IPS DF 6.9 (cell line): ENCODE measurements around the gene TPM2.

Experiments
- DNase-seq: peaks from one replicate; pipeline ENCODE4 v3.0.0-alpha.2; 2013; ENCODE audit warnings: low read depth, low spot score
- H3K27ac ChIP-seq: one replicate; pipeline ENCODE4 v1.5.1; 2013; ENCODE audit warnings: low read length, control low read depth
- H3K27me3 ChIP-seq: 2 replicates; pipeline ENCODE4 v1.6.1; 2013; ENCODE audit warnings: mild to moderate bottlenecking, low read length; ENCODE audit not compliant: control insufficient read depth, insufficient read depth
- H3K36me3 ChIP-seq: 2 replicates; pipeline ENCODE4 v1.6.1; 2013; ENCODE audit warnings: low read length; ENCODE audit not compliant: control insufficient read depth, insufficient read depth
- H3K4me1 ChIP-seq: 2 replicates; pipeline ENCODE4 v1.6.1; 2013; ENCODE audit warnings: low read length; ENCODE audit not compliant: control insufficient read depth, insufficient read depth
- H3K4me3 ChIP-seq: 2 replicates; pipeline ENCODE4 v1.5.1; 2013; ENCODE audit warnings: mild to moderate bottlenecking, low read length
- H3K9me3 ChIP-seq: 2 replicates; pipeline ENCODE4 v1.6.1; 2013; ENCODE audit warnings: low read length, inconsistent platforms; ENCODE audit not compliant: control insufficient read depth, insufficient read depth
- WGBS: extraction: QIAGEN DNeasy Blood & Tissue Kit; methylation state at CpG from one replicate; pipeline ENCODE4 v1.1.7; 2013; ENCODE audit warnings: mixed read lengths, missing lambda C conversion rate; ENCODE audit not compliant: insufficient read length, insufficient coverage; 5-methylcytosine and 5-hydroxymethylcytosine counted together

The TPM2 gene

DNA sequence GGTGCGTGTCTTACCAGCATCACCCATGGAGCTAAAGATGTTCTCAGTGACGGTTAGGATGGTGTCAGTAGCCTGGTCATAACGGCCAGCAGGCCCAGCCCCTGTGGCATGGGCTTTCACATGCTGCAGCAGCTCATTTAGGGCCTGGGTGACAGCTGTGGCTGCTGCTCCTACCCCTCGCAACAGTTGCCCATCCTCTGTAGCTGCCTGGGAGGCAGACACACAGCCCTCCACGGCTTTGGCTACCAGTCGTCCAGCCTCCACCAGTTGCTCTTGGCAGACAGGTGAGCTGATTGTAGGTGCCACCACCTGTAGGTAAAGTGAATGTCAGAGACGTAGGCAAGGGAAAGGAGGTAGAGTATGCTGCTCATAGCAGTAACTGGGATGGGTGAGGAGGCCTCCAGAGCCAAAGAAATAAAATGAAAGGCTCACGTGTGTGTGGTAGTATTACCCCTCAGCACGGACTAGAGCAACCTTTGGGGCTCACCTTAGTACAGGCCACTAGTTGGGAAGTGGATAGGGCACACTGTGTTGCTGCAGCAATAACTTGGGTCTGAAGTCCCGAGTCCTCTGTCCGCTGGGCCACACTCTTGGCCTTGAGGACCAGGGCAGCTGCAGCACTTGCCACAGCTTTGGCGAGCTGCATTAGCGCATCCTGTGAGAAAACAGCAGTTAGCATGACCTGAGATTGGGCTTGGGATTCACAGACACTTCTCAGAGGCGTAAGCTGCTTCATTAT, 27.6 kb upstream of the TPM2 start:
- no CpG with 5 or more reads among the region's 14 CpGs for WGBS
- no peaks in the 10 kb centered on the region; the same call in 1 of the 2 replicates for H3K4me1 ChIP-seq
- no peak overlapping the region for H3K4me3 ChIP-seq
- H3K27me3 ChIP-seq: no peaks in the 10 kb centered on the region
- no peak overlapping the region for H3K27ac ChIP-seq
- peaks cover 51% of the 10 kb centered on the region for H3K36me3 ChIP-seq
- no peak for DNase-seq
- H3K9me3 ChIP-seq: no peaks in the 10 kb centered on the region

DNA sequence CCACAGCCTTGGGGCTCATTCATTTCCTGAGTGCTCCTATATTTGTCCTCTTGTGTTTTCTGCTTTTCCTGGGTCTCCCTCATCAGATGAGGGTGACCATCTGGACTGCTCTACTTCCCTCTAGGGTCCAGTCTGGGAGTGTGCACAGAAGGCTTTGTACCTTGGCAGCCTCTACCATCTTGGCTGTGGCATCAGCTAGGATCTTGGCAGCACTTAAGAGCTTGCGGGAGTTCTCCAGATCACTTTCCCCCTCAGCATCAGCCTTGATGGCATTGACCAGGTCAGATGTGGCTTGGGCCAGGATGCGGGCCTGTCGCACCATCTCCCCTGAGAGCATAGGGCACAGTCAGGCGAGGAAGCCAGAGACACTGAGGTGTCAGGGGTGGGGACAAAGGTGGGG, 26.5 kb upstream of the TPM2 start:
- no CpG with 5 or more reads among the region's 4 CpGs for WGBS
- Histone ChIP-seq H3K9me3 (no peaks in the 10 kb centered on the region), H3K4me1 (no peaks in the 10 kb centered on the region; the same call in 1 of the 2 replicates), H3K27ac (no peak overlapping the region), H3K4me3 (no peak overlapping the region), H3K36me3 (peaks cover 50% of the 10 kb centered on the region), H3K27me3 (no peaks in the 10 kb centered on the region)
- no peak for DNase-seq

DNA sequence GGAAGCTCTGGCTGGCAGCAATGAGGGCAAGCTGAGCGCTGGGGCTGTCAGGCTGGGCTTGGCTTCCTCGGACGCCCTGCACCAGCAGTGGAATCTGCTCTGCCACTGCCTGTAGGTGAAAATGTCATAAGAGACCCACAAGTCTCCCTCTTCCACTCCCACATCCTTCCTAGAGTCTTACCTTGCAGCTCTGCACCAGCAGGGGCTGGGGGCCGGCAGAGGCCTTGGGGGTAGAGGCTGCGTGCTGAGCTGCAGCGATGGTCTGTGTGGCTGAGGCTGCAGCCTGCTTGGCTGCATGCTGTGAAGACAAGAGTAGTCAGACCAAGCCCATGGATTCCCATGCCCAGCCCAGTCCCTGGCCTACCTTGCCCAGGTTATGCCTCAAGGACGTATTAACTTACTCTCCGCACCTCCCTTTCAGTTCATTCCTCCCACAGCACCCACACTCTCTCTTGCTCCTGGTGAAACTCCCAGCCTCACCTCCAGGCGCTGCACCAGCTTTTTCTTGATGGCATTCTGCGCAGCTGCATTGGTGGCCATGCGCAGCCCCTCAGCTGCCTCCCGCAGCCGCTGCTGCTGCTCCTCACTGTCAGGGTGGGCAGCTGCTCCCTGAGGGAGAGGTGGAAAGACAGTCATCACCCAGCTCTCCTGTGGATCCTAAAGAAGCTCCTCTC, 25.0 kb upstream of the TPM2 start:
- WGBS: no CpG with 5 or more reads among the region's 13 CpGs
- H3K9me3 ChIP-seq: no peaks in the 10 kb centered on the region
- H3K4me3 ChIP-seq: no peak overlapping the region
- DNase-seq: no peak
- H3K4me1 ChIP-seq: no peaks in the 10 kb centered on the region; the same call in 1 of the 2 replicates
- H3K27ac ChIP-seq: no peak overlapping the region
- no peaks in the 10 kb centered on the region for H3K27me3 ChIP-seq
- peaks cover 51% of the 10 kb centered on the region for H3K36me3 ChIP-seq

DNA sequence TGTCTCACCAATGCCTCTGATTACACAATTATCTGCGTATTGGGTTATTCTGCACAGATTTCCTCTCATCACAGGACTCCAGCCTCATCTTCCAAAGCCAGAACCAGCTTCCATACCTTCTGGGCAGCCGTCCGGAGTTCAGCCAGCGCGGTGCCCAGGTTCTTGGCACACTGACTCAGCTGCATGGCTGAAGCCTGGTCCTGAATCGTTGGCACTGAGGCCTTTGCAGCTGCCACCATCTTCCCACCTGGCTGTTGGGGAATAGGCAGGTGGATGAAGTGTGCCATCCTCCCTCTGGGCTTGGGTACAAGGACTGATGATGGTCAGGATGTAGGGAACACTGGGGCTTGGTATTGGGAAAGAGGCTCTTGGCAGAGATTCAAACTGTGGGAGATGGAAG, 24.4 kb upstream of the TPM2 start:
- Histone ChIP-seq H3K27me3 (no peaks in the 10 kb centered on the region), H3K36me3 (peaks cover 45% of the 10 kb centered on the region), H3K9me3 (no peaks in the 10 kb centered on the region), H3K27ac (no peak overlapping the region), H3K4me3 (no peak overlapping the region), H3K4me1 (no peaks in the 10 kb centered on the region; the same call in 1 of the 2 replicates)
- no peak for DNase-seq
- WGBS: no CpG with 5 or more reads among the region's 6 CpGs

GRCh38 chr9:35713578-35713977, 23.9 kb upstream of the TPM2 start:
- no CpG with 5 or more reads among the region's 3 CpGs for WGBS
- H3K4me1 ChIP-seq: no peaks in the 10 kb centered on the region
- H3K9me3 ChIP-seq: no peaks in the 10 kb centered on the region
- peaks cover 40% of the 10 kb centered on the region for H3K36me3 ChIP-seq
- no peaks in the 10 kb centered on the region for H3K27me3 ChIP-seq
- DNase-seq: no peak
- no peak overlapping the region for H3K4me3 ChIP-seq
- no peak overlapping the region for H3K27ac ChIP-seq

- no peaks in the 10 kb centered on the region for H3K9me3 ChIP-seq
- DNase-seq: no peak
- no peaks in the 10 kb centered on the region for H3K27me3 ChIP-seq
- no peak overlapping the region for H3K27ac ChIP-seq
- peaks cover 43% of the 10 kb centered on the region for H3K36me3 ChIP-seq
- H3K4me1 ChIP-seq: no peaks in the 10 kb centered on the region
- no peak overlapping the region for H3K4me3 ChIP-seq
- no CpG with 5 or more reads among the region's 11 CpGs for WGBS
These were observed 23.2 kb upstream of the TPM2 start for GRCh38 chr9:35712762-35713400.

DNA sequence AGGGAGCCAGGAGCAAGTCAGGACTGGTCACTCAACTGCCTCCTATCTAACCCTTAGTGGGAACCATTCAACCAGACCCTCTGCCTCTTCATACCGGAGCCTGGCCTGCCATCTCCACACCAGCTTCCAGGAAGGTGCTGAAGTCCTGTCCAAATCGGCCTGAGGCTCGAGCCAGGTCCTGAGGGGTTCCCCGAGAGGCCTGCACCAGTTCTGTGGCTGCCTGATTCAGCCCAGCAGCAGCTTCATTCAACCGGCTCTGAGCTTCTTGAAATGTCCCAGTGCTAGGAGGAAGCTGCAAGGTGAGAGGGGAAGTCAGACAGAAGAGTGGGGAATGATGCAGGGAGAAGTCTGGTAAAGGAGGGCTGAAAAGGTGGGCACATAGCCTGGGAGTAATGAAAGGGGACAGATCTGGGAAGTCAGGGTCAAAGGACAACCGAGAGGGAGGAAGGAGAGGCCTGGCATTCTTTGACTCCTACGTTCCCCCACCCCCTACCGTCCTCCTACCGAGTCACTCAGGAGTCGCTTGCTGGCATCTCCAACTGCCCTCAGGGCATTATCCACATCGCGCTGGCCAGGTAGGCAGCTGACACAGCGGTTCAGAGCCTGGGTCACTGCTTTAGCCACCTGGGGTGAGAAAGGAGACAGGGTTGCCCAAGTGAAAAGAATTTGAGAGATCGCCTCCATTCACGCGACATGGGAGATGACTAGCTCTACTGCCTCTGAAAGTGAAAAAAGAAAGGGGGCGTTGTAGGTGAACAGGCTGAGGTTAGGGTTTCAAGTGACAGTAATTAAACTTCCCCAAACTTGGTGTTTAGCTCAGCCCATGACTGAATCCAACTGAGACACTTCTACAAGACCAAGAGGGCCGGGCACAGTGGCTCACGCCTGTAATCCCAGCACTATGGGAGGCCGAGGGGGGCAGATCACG, 22.0 kb upstream of the TPM2 start:
- no peak for DNase-seq
- H3K4me3 ChIP-seq: no peak overlapping the region
- no peaks in the 10 kb centered on the region for H3K27me3 ChIP-seq
- H3K9me3 ChIP-seq: no peaks in the 10 kb centered on the region
- no CpG with 5 or more reads among the region's 21 CpGs for WGBS
- H3K4me1 ChIP-seq: no peaks in the 10 kb centered on the region
- peaks cover 46% of the 10 kb centered on the region for H3K36me3 ChIP-seq
- no peak overlapping the region for H3K27ac ChIP-seq

DNA sequence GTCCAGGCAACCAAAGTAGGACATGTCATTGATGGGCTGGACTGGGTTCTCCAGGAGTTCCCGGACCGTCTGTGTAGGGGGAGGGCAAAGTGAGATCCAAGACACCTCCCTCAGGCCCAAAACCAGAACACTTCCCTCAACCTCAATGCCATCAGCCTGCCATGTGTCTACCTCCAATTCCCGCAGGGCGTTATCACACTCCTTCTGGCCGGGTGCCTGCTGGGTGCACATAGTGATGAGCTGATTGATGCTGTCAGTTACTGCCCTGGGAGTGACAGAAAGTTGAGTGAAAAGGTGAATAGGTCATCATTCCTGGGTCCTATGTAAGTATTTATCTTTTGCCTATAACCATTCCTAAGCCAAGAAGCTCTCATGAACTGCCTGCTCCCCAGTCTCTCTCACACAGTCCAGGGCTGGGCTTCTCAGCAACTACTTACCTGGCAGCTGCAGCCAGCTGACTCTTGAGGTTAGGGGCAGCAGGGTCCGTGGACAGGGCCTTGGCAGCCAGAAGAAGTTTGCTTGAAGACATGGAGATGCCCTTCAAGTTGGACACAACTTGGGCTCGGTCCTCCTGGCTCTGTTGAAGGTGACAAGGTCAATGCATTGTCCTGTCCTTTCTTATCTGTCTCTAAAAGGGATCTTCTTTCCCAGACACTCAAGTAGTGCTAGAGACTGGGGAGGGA, 21.2 kb upstream of the TPM2 start:
- Histone ChIP-seq H3K36me3 (peaks cover 53% of the 10 kb centered on the region), H3K27ac (no peak overlapping the region), H3K4me1 (no peaks in the 10 kb centered on the region), H3K27me3 (no peaks in the 10 kb centered on the region), H3K4me3 (no peak overlapping the region), H3K9me3 (no peaks in the 10 kb centered on the region)
- DNase-seq: no peak
- WGBS: no CpG with 5 or more reads among the region's 7 CpGs

DNA sequence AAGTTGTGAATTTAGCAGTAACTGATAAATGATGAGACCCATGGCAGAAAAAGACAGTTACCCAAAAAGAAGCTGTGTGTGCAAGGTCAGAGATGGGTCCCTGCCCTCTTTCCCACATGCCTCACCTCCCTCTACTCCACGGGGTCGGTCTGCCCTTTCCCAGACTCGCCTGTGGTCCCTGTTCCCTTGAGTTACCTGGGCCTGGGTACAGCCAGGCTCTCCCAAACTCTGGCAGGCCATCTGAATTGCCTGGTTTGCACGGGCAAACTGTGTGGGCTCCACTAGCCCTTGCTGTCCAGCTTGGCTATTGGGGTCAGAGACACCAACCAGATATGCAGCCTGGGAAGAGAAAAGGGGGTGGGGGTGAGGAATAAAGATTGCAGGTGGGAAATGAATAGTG, 18.4 kb upstream of the TPM2 start:
- H3K4me3 ChIP-seq: no peak overlapping the region
- H3K4me1 ChIP-seq: no peaks in the 10 kb centered on the region
- no peaks in the 10 kb centered on the region for H3K27me3 ChIP-seq
- H3K27ac ChIP-seq: no peak overlapping the region
- peaks cover 66% of the 10 kb centered on the region for H3K36me3 ChIP-seq
- DNase-seq: no peak
- no peaks in the 10 kb centered on the region for H3K9me3 ChIP-seq
- no CpG with 5 or more reads among the region's 4 CpGs for WGBS
